ENCODE measurements around the gene ADAMTS18.
A peak's percentile ranks its signal among the peaks of the same experiment; 100 is the strongest.

The ADAMTS18 gene

GRCh38 chr16:77444147-77444460 lies 9.3 kb upstream of the ADAMTS18 start:
- FAIRE-seq (no peak), DNase-seq (ENCODE audit: insufficient read length, low spot score) (no peak)
- TF ChIP-seq CTCF (IDR thresholded peaks at IDR 0.05; ENCODE audit: insufficient read depth, missing control alignments), result no peak

GRCh38 chr16:77443357-77444146 lies 8.7 kb upstream of the ADAMTS18 start:
- no peak for TF ChIP-seq CTCF (IDR thresholded peaks at IDR 0.05; ENCODE audit: insufficient read depth, missing control alignments)
- no peak for FAIRE-seq
- DNase-seq (ENCODE audit: insufficient read length, low spot score), result no peak

- TF ChIP-seq CTCF (IDR thresholded peaks at IDR 0.05; ENCODE audit: insufficient read depth, missing control alignments), result no peak
- FAIRE-seq, result no peak
- DNase-seq (ENCODE audit: insufficient read length, low spot score), result no peak
Measured at GRCh38 chr16:77442078-77442477, 7.2 kb upstream of the ADAMTS18 start.

GRCh38 chr16:77439106-77439505 lies 4.3 kb upstream of the ADAMTS18 start:
- FAIRE-seq, result no peak
- TF ChIP-seq CTCF (IDR thresholded peaks at IDR 0.05; ENCODE audit: insufficient read depth, missing control alignments), result no peak
- DNase-seq (ENCODE audit: insufficient read length, low spot score), result no peak

- no peak for DNase-seq (ENCODE audit: insufficient read length, low spot score)
- FAIRE-seq, result no peak
- peak; percentile 57 for TF ChIP-seq CTCF (IDR thresholded peaks at IDR 0.05; ENCODE audit: insufficient read depth, missing control alignments)
Measured at GRCh38 chr16:77437859-77438258, 3.0 kb upstream of the ADAMTS18 start.

GRCh38 chr16:77435272-77435820 lies 512 bp upstream of the ADAMTS18 start:
- no peak for DNase-seq (ENCODE audit: insufficient read length, low spot score)
- TF ChIP-seq CTCF (IDR thresholded peaks at IDR 0.05; ENCODE audit: insufficient read depth, missing control alignments), result no peak
- no peak for FAIRE-seq

- TF ChIP-seq CTCF (IDR thresholded peaks at IDR 0.05; ENCODE audit: insufficient read depth, missing control alignments), result no peak
- DNase-seq (ENCODE audit: insufficient read length, low spot score) (no peak), FAIRE-seq (no peak)
Measured at GRCh38 chr16:77434022-77434529, 758 bp downstream of the ADAMTS18 start.

Data from D721Med (cell line).